ENCODE results near the gene MYRIP.

MYRIP gene

DNA sequence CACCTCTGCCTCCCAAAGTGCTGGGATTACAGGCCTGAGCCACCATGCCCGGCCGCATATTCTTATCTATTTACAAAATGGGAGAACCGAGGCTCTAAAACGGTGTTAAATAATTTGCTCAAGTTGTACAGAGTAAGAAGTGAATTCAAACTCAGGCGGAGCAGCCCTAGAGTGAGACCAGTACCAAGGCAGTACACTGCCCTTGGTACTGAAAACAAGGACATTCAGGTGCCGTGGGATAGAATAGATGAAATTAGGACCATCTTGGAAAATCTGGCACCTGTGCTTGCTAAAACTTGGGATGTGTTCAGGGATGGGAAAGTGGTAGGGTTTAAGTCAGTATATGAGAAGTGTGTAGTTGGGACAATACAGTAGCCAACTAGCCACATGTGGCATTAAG lies 100.7 kb downstream of the MYRIP start:
- DNase-seq, result no peak

GRCh38 chr3:39910826-39911464 lies 101.5 kb downstream of the MYRIP start:
- DNase-seq, result no peak

GRCh38 chr3:39911465-39912309 lies 102.3 kb downstream of the MYRIP start:
- no peak for DNase-seq

- DNase-seq, result no peak
Measured at GRCh38 chr3:39915027-39915426, 105.6 kb downstream of the MYRIP start.

DNA sequence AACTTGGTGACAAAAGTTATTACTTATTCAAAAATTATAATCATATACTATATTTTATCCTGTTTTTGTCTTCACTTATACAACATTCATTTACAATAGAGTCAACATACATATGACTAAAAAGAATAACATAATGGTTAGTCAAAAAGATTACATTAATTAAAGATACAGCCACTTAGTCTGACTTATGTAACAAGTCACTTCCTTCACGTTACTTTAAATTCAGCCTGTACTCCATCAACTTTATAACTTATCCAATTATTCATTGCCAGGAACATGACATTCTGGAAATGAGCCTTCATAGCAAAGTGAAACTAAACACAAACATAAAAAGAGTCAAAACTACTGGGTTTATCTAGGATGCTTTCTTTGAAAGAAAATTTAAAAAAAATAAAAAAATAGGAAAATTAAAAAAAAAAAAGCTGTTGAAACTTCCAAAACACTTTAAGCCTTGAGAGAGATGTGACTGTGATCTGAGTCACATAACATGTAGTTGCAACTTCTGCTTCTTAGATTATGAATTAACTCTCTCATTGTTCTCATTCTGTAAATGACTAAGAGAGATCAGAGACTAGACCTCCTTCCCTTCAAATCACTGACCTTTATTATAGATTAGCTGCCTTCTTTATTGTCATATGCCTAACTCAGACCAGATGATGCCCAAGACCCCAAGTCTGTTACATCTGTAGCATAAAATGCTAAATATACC lies 107.8 kb downstream of the MYRIP start:
- no peak for DNase-seq

DNA sequence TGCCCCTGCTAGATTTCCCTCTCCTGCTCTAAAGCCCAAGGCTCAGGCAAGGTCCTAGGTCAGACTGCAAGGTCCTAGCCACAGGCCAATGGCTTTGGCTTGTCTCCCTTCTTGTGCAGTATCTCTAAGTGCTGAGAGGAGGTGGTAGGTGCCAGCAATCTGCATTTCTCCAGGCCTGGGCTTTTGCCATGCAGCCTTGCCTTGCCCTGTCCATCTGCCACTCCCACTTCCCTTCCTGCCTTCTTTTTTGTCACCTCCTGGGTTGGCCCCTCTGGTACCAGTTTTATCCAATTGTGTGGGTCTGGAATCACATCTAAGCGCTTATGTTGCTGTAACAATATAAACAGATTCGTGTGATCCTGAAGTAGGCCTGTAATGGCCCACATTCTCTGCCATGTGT lies 109.9 kb downstream of the MYRIP start:
- DNase-seq, result no peak

GRCh38 chr3:39920271-39920670 lies 110.9 kb downstream of the MYRIP start:
- DNase-seq, result no peak

DNA sequence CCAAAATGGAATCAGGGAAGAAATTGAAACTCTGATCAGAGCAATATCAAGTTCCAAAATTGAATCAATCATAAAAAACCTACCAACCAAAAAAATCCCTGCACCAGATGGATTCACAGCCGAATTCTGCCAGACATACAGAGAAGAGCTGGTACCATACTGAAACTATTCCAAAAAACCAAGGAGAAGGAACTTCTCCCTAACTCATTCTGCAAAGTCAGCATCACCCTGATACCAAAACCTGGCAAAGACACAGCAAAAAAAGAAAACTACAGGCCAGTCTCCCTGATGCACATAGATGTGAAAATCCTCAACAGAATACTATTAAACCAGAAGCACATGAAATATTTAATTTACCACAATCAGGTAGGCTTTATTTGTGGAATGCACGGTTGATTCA lies 118.1 kb downstream of the MYRIP start:
- DNase-seq, result no peak

GRCh38 chr3:39933986-39934693 lies 124.7 kb downstream of the MYRIP start:
- no peak for DNase-seq

GRCh38 chr3:39934696-39935095 lies 125.3 kb downstream of the MYRIP start:
- no peak for DNase-seq

DNA sequence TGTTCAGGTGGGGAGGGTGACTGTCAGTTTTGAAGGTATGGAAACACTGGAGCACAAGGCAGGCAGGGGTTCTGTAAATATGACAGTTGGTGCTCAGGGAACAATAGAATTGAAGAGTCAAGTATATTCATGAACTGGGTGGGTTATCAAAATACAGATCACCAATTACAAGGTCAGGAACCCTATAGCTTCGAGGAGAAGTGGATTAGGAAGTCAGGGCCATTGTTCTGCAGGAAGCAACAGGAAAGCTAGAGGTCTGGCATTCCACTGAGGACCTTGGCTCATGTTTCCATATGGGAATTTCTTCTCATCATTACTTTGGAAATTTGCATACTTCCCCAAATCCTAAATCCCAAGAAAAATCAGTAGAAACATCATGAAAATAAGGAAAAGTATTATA lies 125.9 kb downstream of the MYRIP start:
- no peak for DNase-seq

- no peak for DNase-seq
Measured at GRCh38 chr3:39936848-39937247, 127.4 kb downstream of the MYRIP start.

- no peak for DNase-seq
Measured at GRCh38 chr3:39937315-39937714, 127.9 kb downstream of the MYRIP start.

DNA sequence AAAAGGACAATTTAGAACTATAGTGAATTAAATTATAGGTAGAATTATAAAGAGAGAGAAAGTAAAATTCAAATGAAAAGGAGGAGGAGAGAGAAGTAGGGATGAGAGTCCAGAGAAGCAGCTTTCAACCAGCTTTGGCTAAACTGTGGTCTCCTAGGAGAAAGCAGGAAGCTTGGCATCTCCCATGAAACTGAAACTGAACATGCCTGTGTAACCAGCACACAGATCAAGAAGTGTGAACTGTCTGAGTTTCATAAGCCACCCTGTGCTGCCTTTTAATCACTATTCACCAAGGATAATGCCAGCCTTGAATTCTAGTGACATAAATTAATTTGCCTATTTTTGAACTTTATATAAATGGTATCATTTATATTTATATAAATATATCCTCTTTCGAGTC lies 128.5 kb downstream of the MYRIP start:
- no peak for DNase-seq

DNA sequence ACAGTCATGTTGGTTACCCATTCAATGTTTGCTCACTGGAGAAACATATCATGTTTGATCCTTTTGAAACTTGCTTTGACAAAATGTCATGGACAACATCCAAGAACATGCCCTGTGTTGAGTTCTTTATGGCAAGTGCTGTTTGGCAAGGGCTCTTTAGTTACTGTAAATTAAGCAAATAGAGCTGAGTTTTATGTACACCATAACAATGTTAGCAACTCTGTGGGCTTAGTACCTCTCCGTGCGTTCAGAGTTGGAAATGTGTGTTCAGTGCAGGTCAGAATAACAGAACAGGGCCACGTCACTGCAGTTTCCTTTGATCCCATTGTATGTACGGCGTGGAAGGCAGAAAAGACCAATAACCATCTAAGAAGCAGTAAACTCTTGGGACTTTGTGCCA lies 132.5 kb downstream of the MYRIP start:
- DNase-seq, result no peak

- DNase-seq, result no peak
Measured at GRCh38 chr3:39960515-39961191, 151.2 kb downstream of the MYRIP start.

GRCh38 chr3:39961230-39961629 lies 151.8 kb downstream of the MYRIP start:
- no peak for DNase-seq

GRCh38 chr3:39962581-39962980 lies 153.2 kb downstream of the MYRIP start:
- no peak for DNase-seq

DNA sequence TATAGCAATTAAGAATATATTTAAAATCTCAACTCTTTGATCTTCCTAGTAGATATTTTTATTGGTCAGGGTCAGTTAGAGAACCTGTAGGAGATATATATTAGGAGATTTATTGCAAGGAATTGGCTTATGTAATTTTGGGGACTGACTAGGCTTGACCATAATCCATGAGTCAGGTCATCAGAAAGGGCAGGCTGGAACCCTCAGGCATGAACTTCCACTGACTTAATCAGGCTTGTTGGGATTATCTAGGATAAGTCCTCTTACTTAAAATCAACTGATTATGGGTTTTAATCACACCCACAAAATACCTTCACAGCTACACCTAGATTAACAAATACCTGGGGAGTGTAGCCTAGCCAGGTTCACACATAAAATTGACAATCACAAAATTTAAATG lies 156.1 kb downstream of the MYRIP start:
- DNase-seq, result no peak

- no peak for DNase-seq
Measured at GRCh38 chr3:39965997-39966396, 156.6 kb downstream of the MYRIP start.

GRCh38 chr3:39970982-39971381 lies 161.6 kb downstream of the MYRIP start:
- DNase-seq, result no peak

GRCh38 chr3:39971559-39972031 lies 162.2 kb downstream of the MYRIP start:
- DNase-seq, result no peak

DNA sequence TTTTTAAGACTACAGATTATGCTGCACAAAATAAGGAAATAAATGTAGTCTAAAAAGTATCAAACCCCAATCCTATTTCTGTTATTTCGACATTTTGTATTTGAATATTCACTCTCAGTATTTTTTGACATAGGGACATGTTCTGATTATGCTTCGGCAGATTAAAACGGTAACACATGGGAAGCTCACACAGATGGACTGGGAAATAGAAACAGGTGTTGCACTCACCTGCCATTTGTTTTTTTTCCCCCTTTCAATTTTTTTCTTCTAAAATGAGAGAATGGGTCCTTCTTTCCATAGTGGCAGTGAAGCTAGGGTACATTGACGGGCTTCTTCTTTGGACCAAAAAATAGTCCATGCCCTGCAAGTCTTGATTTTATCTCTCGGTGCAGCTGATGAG lies 163.1 kb downstream of the MYRIP start:
- DNase-seq, result no peak
